Measurements from ENCODE around the gene NLK. TPM values are rescaled to one million over a fixed set of nuclear protein-coding genes. Genes with fewer than 3 reads are reported as not detected.

The NLK gene
- total and polyA plus RNA-seq, 2 donors (not counting 3 experiments of a cell fraction or from before 2014, with no cell fraction given): 23.8 to 34.2 TPM

GRCh38 chr17:28206292-28206691 lies 163.8 kb downstream of the NLK start:
- ChIA-PET POLR2A (no interaction called here), CTCF (interaction anchor here (0.7 kb wide), 1 partner anchor 174 kb away, joined by 3 read pairs; no protein-coding TSS in a partner anchor)
- no peaks in the 10 kb centered on the region for H3K79me2 ChIP-seq (ENCODE audit: control insufficient read depth, insufficient read depth, low read length)
- TF ChIP-seq MAX (IDR thresholded peaks at IDR 0.05; ENCODE audit: insufficient read depth, insufficient read length) (no peak), JUN (IDR thresholded peaks at IDR 0.05; ENCODE audit: borderline replicate concordance, insufficient read depth, insufficient read length, low read depth) (no peak), FOS (IDR thresholded peaks at IDR 0.05; ENCODE audit: borderline replicate concordance, insufficient read depth, low read length) (no peak), MYC (IDR thresholded peaks at IDR 0.05; ENCODE audit: low read depth, low read length) (no peak), POLR2AphosphoS5 (IDR thresholded peaks at IDR 0.05; ENCODE audit: insufficient read depth, low read depth, low read length) (no peak), CTCF (IDR thresholded peaks at IDR 0.05; ENCODE audit: extremely low read depth in 1 of 2, insufficient read depth in 1 of 2, low read depth in 1 of 2, low read length in 2 of 2) (no peak), POLR2A (IDR thresholded peaks at IDR 0.05; ENCODE audit: low read depth, low read length) (no peak), GATA2 (IDR thresholded peaks at IDR 0.05; ENCODE audit: insufficient read depth, insufficient read length, low read depth, low read length) (no peak), EZH2 (IDR thresholded peaks at IDR 0.05; ENCODE audit: borderline replicate concordance, low read depth, low read length, severe bottlenecking) (no peak)
- H3K36me3 ChIP-seq (ENCODE audit: control insufficient read depth in 2 of 2, extremely low read depth in 1 of 2, insufficient read depth in 2 of 2, low read length in 2 of 2): no peaks in the 10 kb centered on the region
- no peaks in the 10 kb centered on the region for H3K9me1 ChIP-seq (replicated peaks; ENCODE audit: control insufficient read depth, extremely low read depth, insufficient read depth, low read length)
- H3K9ac ChIP-seq (replicated peaks; ENCODE audit: extremely low read depth, insufficient read depth, low read length): no peak overlapping the region
- dilution Hi-C loops (cut with MboI; ENCODE audit: extremely low pct_ligation_motif_present, low sequenced_read_pairs) (no loop called here), intact Hi-C loops (cut with micrococcal nuclease) (no loop called here)
- DNase-seq (ENCODE audit: low read depth, low spot score): no peak
- no TSS peak for BruUV-seq (replicated peaks)
- no peak overlapping the region for H3K4me3 ChIP-seq (replicated peaks in 1 of 3; ENCODE audit: insufficient read depth in 1 of 3, low read depth in 1 of 3, low read length in 3 of 3)
- no peak overlapping the region for H2AFZ ChIP-seq (ENCODE audit: low read depth, low read length)
- H3K4me2 ChIP-seq (ENCODE audit: insufficient read depth, low read length): no peak overlapping the region
- H3K27ac ChIP-seq (ENCODE audit: insufficient read depth, low read depth, low read length): no peak overlapping the region
- no peaks in the 10 kb centered on the region for H4K20me1 ChIP-seq (replicated peaks; ENCODE audit: control insufficient read depth, extremely low read depth, insufficient read depth, low read length)
- H3K4me1 ChIP-seq (ENCODE audit: control insufficient read depth, extremely low read depth, insufficient read depth, low read length): no peaks in the 10 kb centered on the region
- no peak for FAIRE-seq
- H3K27me3 ChIP-seq (ENCODE audit: control insufficient read depth in 2 of 2, insufficient read depth in 2 of 2, low read length in 2 of 2): no peaks in the 10 kb centered on the region
- no peaks in the 10 kb centered on the region for H3K9me3 ChIP-seq (replicated peaks; ENCODE audit: control insufficient read depth, insufficient read depth, low read length)

Measured in endothelial cell of umbilical vein (primary cell).